Caco-2 (cell line): ENCODE data around the gene BICRAL. TPM values are rescaled to one million over a fixed set of nuclear protein-coding genes. Genes with fewer than 3 reads are reported as not detected.
"Not testable (repeated sequence)": the region's sequence is repeated elsewhere in the genome, so short reads cannot be mapped to it uniquely, and the experiment has no call there.

Experiments used
- BruUV-seq: library from RNA; stranded (reverse); fragments of 400-500 nt; replicated peaks from 2 replicates; lab custom pipeline; 2021; lab: Mats Ljungman, UMichigan
- CTCF ChIA-PET: fragments of 300-600 bp; sonication (Branson Sonifier 250); formaldehyde crosslinking; loops from one replicate; lab custom pipeline; 2022; ENCODE audit warnings: antibody characterized with exemption; lab: Charles Lee
- POLR2A ChIA-PET: fragments of 300-600 bp; sonication (Branson Sonifier 250); formaldehyde crosslinking; loops from one replicate; lab custom pipeline; 2022; ENCODE audit warnings: antibody characterized with exemption; lab: Charles Lee
- DNase-seq, 2 experiments: peaks; one replicate each; pipeline versions ENCODE4 v3.0.0 to v3.0.0-alpha.2; 2020 to 2022
- H3K27me3 ChIP-seq: replicated peaks from 2 replicates; pipeline ENCODE4 v1.6.0; 2011; ENCODE audit warnings: low read length; ENCODE audit not compliant: control insufficient read depth, insufficient read depth
- H3K36me3 ChIP-seq: 2 replicates; pipeline ENCODE4 v1.5.1; 2011; ENCODE audit warnings: low read length; ENCODE audit not compliant: control insufficient read depth, insufficient read depth
- H3K4me1 ChIP-seq: fragments of 250-450 bp; sonication (Bioruptor Pico); 2 replicates; pipeline ENCODE4 v1.5.1; 2020; ENCODE audit warnings: mild to moderate bottlenecking
- H3K4me3 ChIP-seq: 2 replicates; pipeline ENCODE4 v1.5.1; 2011; ENCODE audit warnings: low read depth, mild to moderate bottlenecking, control low read depth, low read length
- H3K9me3 ChIP-seq: fragments of 250-450 bp; sonication (Bioruptor Pico); 2 replicates; pipeline ENCODE4 v1.5.1; 2020; ENCODE audit warnings: mild to moderate bottlenecking, moderate library complexity
- H3K27ac Mint-ChIP-seq: one replicate; pipeline ENCODE4 v1.8.0; 2022; ENCODE audit warnings: mixed read lengths; ENCODE audit not compliant: unreplicated experiment
- H3K27me3 Mint-ChIP-seq: one replicate; pipeline ENCODE4 v1.8.0; 2022; ENCODE audit warnings: mixed read lengths; ENCODE audit not compliant: insufficient read depth, unreplicated experiment
- H3K36me3 Mint-ChIP-seq: one replicate; pipeline ENCODE4 v1.8.0; 2022; ENCODE audit warnings: mild to moderate bottlenecking, mixed read lengths; ENCODE audit not compliant: insufficient read depth, unreplicated experiment
- H3K4me1 Mint-ChIP-seq: one replicate; pipeline ENCODE4 v1.8.0; 2022; ENCODE audit warnings: low read depth, mixed read lengths; ENCODE audit not compliant: unreplicated experiment
- H3K4me3 Mint-ChIP-seq: one replicate; pipeline ENCODE4 v1.8.0; 2022; ENCODE audit warnings: mild to moderate bottlenecking, moderate library complexity, mixed read lengths; ENCODE audit not compliant: unreplicated experiment
- H3K9me3 Mint-ChIP-seq: one replicate; pipeline ENCODE4 v1.8.0; 2022; ENCODE audit warnings: mixed read lengths; ENCODE audit not compliant: unreplicated experiment
- CTCF ChIP-seq, 2 experiments: fragments of 200-600 bp in 1 of 2; IDR thresholded peaks; 1 replicate in 1 of 2; 2 replicates in 1 of 2; pipeline versions ENCODE4 v1.5.1 to v1.8.0; 2011 to 2022; ENCODE audit warnings: antibody characterized with exemption in 1 of 2, control low read depth in 1 of 2, inconsistent platforms in 1 of 2, low read depth in 1 of 2, low read length in 1 of 2, mild to moderate bottlenecking in 1 of 2, moderate library complexity in 1 of 2; ENCODE audit not compliant: insufficient read depth in 1 of 2, severe bottlenecking in 1 of 2, unreplicated experiment in 1 of 2
- intact Hi-C: fragments of 100-400 bp; cut with micrococcal nuclease; formaldehyde crosslinking; loops from one replicate; pipeline ENCODE4 v1.10.0; 2022; ENCODE audit not compliant: unreplicated experiment
- total RNA-seq: library from RNA; stranded (reverse); gene quantifications from 2 replicates; pipeline ENCODE4 v1.2.3, GENCODE V29; 2022

The BICRAL gene
- total RNA-seq, 1 experiment from 2014 or later = 5.3 TPM

- H3K27ac Mint-ChIP-seq = peak overlapping the region; percentile 89
- Histone ChIP-seq H3K36me3 (no peaks in the 10 kb centered on the region; the same call in 1 of the 2 replicates), H3K9me3 (no peaks in the 10 kb centered on the region), H3K27me3 (no peaks in the 10 kb centered on the region), H3K4me1 (0 out of 2 replicates have a peak, but pooled peaks cover 5% of the 10 kb centered on the region), H3K4me3 (peak overlapping the region; percentile 73)
- peaks cover 44% of the 10 kb centered on the region for H3K36me3 Mint-ChIP-seq
- no peaks in the 10 kb centered on the region for H3K27me3 Mint-ChIP-seq
- TSS peak; percentile 89 for BruUV-seq
- H3K4me1 Mint-ChIP-seq = peaks cover 15% of the 10 kb centered on the region
- TF ChIP-seq CTCF (IDR thresholded peaks at IDR 0.05; ENCODE audit: insufficient read depth in 1 of 2, low read depth in 1 of 2, low read length in 1 of 2, severe bottlenecking in 1 of 2, unreplicated experiment in 1 of 2) = no peak
- peak overlapping the region; percentile 94 for H3K4me3 Mint-ChIP-seq
- ChIA-PET CTCF (interaction anchor here (0.6 to 1.0 kb wide), 2 partner anchors 11 to 216 kb away, joined by 4 to 9 read pairs; partner anchors contain the start of gene RPL7L1), POLR2A (interaction anchor here (0.5 to 1.9 kb wide), 7 partner anchors 11 to 230 kb away, joined by 3 to 13 read pairs (median 4); partner anchors contain the start of genes CNPY3, CUL7, KLHDC3 and RPL7L1)
- intact Hi-C loops = loop anchor here (1.0 to 5.0 kb wide), 2 partner anchors 11 to 143 kb away; partner anchors contain the start of genes RPL7L1 and TBCC
- H3K9me3 Mint-ChIP-seq = no peaks in the 10 kb centered on the region
- DNase-seq = peak; percentile 95 to 96
Measured at GRCh38 chr6:42890311-42891198, 108.7 kb downstream of the BICRAL start.

- intact Hi-C loops = loop anchor here (5.0 kb wide), 1 partner anchor 144 kb away; the partner anchor contains the start of gene TBCC
- no peaks in the 10 kb centered on the region for H3K9me3 Mint-ChIP-seq
- Histone ChIP-seq H3K4me3 (peak overlapping the region; percentile 73), H3K4me1 (0 out of 2 replicates have a peak, but pooled peaks cover 5% of the 10 kb centered on the region), H3K9me3 (no peaks in the 10 kb centered on the region), H3K27me3 (no peaks in the 10 kb centered on the region), H3K36me3 (no peaks in the 10 kb centered on the region)
- H3K27me3 Mint-ChIP-seq = no peaks in the 10 kb centered on the region
- peaks cover 37% of the 10 kb centered on the region for H3K36me3 Mint-ChIP-seq
- ChIA-PET CTCF (interaction anchor here (1.0 kb wide), 1 partner anchor 12 kb away, joined by 9 read pairs; the partner anchor contains the start of gene RPL7L1), POLR2A (interaction anchor here (0.5 to 1.9 kb wide), 4 partner anchors 12 to 231 kb away, joined by 3 to 13 read pairs (median 4); partner anchors contain the start of genes CUL7 and RPL7L1)
- H3K4me1 Mint-ChIP-seq = peaks cover 15% of the 10 kb centered on the region
- H3K4me3 Mint-ChIP-seq = peak overlapping the region; percentile 94
- peak overlapping the region; percentile 89 for H3K27ac Mint-ChIP-seq
- TF ChIP-seq CTCF (IDR thresholded peaks at IDR 0.05; ENCODE audit: insufficient read depth in 1 of 2, low read depth in 1 of 2, low read length in 1 of 2, severe bottlenecking in 1 of 2, unreplicated experiment in 1 of 2) = no peak
- no peak for DNase-seq
- BruUV-seq = no TSS peak
Measured at GRCh38 chr6:42891199-42891722, 109.4 kb downstream of the BICRAL start.

GRCh38 chr6:42894041-42894828, 112.4 kb downstream of the BICRAL start:
- BruUV-seq, DNase-seq, H3K4me3 ChIP-seq, CTCF ChIA-PET, H3K36me3 ChIP-seq, H3K9me3 Mint-ChIP-seq, H3K27ac Mint-ChIP-seq, H3K4me3 Mint-ChIP-seq, POLR2A ChIA-PET, H3K4me1 ChIP-seq, H3K9me3 ChIP-seq, H3K27me3 Mint-ChIP-seq, H3K27me3 ChIP-seq: not testable (repeated sequence)
- peaks cover 16% of the 10 kb centered on the region for H3K36me3 Mint-ChIP-seq
- peaks cover 15% of the 10 kb centered on the region for H3K4me1 Mint-ChIP-seq
- intact Hi-C loops = loop anchor here (5.0 kb wide), 1 partner anchor 147 kb away; the partner anchor contains the start of gene TBCC
